ENCODE results near the gene ESPNL. TPM values are rescaled to one million over a fixed set of nuclear protein-coding genes. Genes with fewer than 3 reads are reported as not detected.

The ESPNL gene
- total and polyA plus RNA-seq, 2 of the 4 experiments (the other 2 are of a cell fraction): 2.0 TPM

- Histone ChIP-seq H3K36me3 (ENCODE audit: control insufficient read depth, insufficient read depth, low read length) (peaks cover 3% of the 10 kb centered on the region), H4K8ac (ENCODE audit: low read depth in 2 of 2, low read length in 2 of 2) (peak overlapping the region; percentile 2 to 26; a peak in 2 of 4 replicates), H3K56ac (ENCODE audit: extremely low read depth, insufficient read depth, low read length) (no peak overlapping the region), H3K23ac (ENCODE audit: low read depth, low read length) (peak overlapping the region; percentile 85), H3K18ac (ENCODE audit: low read depth, low read length) (no peak overlapping the region), H3K9me3 (ENCODE audit: control insufficient read depth, insufficient read depth, low read length) (no peaks in the 10 kb centered on the region), H3K4me1 (ENCODE audit: control insufficient read depth, insufficient read depth, low read length) (no peaks in the 10 kb centered on the region; the same call in 1 of the 2 replicates), H2BK20ac (ENCODE audit: low read depth, low read length) (no peak overlapping the region), H2AK9ac (replicated peaks; ENCODE audit: low read depth, low read length, poor library complexity) (peak overlapping the region; percentile 88), H2AK5ac (ENCODE audit: low read depth, low read length) (no peak overlapping the region; the same call in 1 of the 2 replicates), H3K9me1 (ENCODE audit: insufficient read depth, low read length) (no peaks in the 10 kb centered on the region; the same call in 1 of the 2 replicates), H2AFZ (replicated peaks; ENCODE audit: low read length, poor library complexity) (peak overlapping the region; percentile 92), H3K9ac (ENCODE audit: low read depth, low read length) (peak overlapping the region; percentile 65), H2BK120ac (ENCODE audit: low read depth, low read length) (no peak overlapping the region), H2BK15ac (ENCODE audit: low read depth, low read length) (no peak overlapping the region), H4K91ac (ENCODE audit: insufficient read depth, low read depth, low read length) (no peak overlapping the region), H3K79me1 (ENCODE audit: low read depth in 1 of 2, low read length in 2 of 2) (peaks cover 8 to 36% of the 10 kb centered on the region in 2 experiments), H3K27ac (ENCODE audit: insufficient read depth, low read length) (peak overlapping the region; percentile 30), H3K14ac (replicated peaks; ENCODE audit: low read depth, low read length) (peak overlapping the region; percentile 8), H3K4ac (ENCODE audit: low read depth, low read length) (peak overlapping the region; percentile 41), H3K27me3 (ENCODE audit: control insufficient read depth, insufficient read depth, low read length) (no peaks in the 10 kb centered on the region), H3K4me3 (ENCODE audit: insufficient read depth, low read depth, low read length) (peak overlapping the region; percentile 66), H3K4me2 (ENCODE audit: low read depth, low read length) (peak overlapping the region; percentile 97), H2BK5ac (ENCODE audit: low read depth, low read length, poor library complexity, severe bottlenecking) (peak overlapping the region; percentile 11), H4K5ac (ENCODE audit: low read depth, low read length) (no peak overlapping the region), H4K20me1 (ENCODE audit: insufficient read depth, low read length) (no peaks in the 10 kb centered on the region)
- no TSS peak for BruUV-seq (replicated peaks)
- WGBS, 2 experiments (ENCODE audit: extremely low coverage in 2 of 2, insufficient read length in 1 of 2): 0% methylated on average over 16 of the region's 29 CpGs; no CpG with 5 or more reads in 1 of the 2 experiments
- peak; percentile 1 for ATAC-seq (ENCODE audit: low read depth)
- CTCF ChIA-PET: interaction anchor here (0.7 to 1.4 kb wide), 3 partner anchors 14 to 203 kb away, joined by 4 to 5 read pairs (median 5); no protein-coding TSS in a partner anchor
- POLR2A ChIA-PET (ENCODE audit: unreplicated experiment): interaction anchor here (0.6 kb wide), 1 partner anchor 675 kb away, joined by 3 read pairs; no protein-coding TSS in a partner anchor
- intact Hi-C loops (cut with micrococcal nuclease) (loop anchor here (1.0 to 5.0 kb wide), 4 partner anchors 94 to 203 kb away; partner anchors contain the start of gene UBE2F), in situ Hi-C loops (cut with MboI; ENCODE audit: low sequenced_read_pairs) (no loop called here), dilution Hi-C loops (cut with HindIII; ENCODE audit: low sequenced_read_pairs, unreplicated experiment) (no loop called here)
- TF ChIP-seq MAFK (IDR thresholded peaks at IDR 0.05; ENCODE audit: low read depth, low read length) (no peak), MXI1 (IDR thresholded peaks at IDR 0.05; ENCODE audit: borderline replicate concordance, low read depth, low read length) (peak; percentile 78)
- TF ChIP-seq, protein P1, sequence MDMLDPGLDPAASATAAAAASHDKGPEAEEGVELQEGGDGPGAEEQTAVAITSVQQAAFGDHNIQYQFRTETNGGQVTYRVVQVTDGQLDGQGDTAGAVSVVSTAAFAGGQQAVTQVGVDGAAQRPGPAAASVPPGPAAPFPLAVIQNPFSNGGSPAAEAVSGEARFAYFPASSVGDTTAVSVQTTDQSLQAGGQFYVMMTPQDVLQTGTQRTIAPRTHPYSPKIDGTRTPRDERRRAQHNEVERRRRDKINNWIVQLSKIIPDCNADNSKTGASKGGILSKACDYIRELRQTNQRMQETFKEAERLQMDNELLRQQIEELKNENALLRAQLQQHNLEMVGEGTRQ (IDR thresholded peaks at IDR 0.05; ENCODE audit: low read depth, low read length): peak; percentile 37; the same call in 1 of the 2 replicates
- peak; percentile 33 for DNase-seq
Observed at GRCh38 chr2:238061315-238062202, 38.6 kb upstream of the ESPNL start.

All from IMR-90 (cell line).